Hepatic stellate cell (primary cell): ENCODE data around the gene CAMKK1.
A peak's percentile ranks its signal among the peaks of the same experiment; 100 is the strongest.
"Not testable (repeated sequence)": the region's sequence is repeated elsewhere in the genome, so short reads cannot be mapped to it uniquely, and the experiment has no call there.

ENCODE experiments used
- DNase-seq: peaks from one replicate; pipeline ENCODE4 v3.0.0; 2011; ENCODE audit warnings: low spot score

CAMKK1 gene

DNA sequence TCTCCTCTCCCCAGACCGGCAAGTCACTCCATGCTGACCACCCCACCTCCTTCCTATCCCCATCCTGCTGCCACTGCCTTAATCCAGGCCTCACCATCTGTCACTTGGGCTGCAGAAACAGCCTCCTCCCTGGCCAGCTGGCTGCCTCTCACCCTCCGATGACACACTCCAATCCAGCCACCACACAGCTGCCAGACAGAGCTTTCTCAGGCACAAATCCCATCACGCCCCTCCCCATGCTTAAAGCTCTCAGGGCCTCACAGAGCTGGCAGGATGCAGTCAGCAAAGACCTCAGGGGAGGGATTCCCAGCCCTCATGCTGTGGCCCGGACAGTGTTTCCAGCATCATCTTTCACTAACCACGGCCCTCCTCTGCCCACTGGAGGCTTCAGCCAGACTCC lies 13.7 kb downstream of the CAMKK1 start:
- DNase-seq = peak; percentile 72

DNA sequence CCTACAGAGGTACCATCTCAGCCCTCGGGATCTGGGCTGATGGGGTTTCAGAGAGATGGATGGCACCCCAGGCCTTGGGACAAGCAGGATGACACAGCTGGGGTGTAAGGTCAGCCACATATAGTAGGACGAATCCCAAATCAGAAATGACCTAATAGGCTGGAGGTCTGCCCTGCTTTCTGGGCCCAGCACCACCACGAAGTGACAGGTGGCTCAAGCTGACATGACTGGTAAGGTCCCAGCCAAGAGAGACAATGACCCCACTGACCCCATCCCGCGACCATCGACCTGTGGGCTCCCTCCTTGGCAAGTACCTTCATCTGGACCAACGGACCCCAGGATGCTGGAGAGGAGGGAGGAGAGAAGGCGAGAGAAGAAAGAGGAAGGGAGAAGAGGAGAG lies 15.6 kb downstream of the CAMKK1 start:
- no peak for DNase-seq

GRCh38 chr17:3875317-3875716 lies 17.5 kb downstream of the CAMKK1 start:
- no peak for DNase-seq

DNA sequence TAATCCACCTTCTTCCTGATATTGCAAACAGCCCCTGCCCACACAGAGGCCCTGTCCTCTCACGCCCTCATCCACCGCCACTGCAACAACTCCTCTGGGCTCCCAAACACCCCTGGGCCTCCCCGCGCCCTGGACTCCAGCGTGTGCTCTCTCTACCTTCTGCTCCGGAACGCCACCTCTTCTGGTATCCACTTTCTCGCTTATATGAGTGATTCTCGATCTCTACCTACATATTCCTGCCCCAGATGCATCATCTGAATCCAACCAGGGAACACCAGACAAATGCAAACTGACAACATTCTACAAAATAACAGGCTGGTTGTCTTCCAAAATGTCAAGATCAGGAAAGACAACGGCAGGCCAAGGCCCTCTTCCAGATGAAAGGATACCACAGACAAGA lies 19.0 kb downstream of the CAMKK1 start:
- no peak for DNase-seq

GRCh38 chr17:3870871-3871306 lies 22.0 kb downstream of the CAMKK1 start:
- DNase-seq = no peak

- no peak for DNase-seq
These were observed 25.2 kb downstream of the CAMKK1 start for GRCh38 chr17:3867606-3868005.

GRCh38 chr17:3867106-3867505 lies 25.7 kb downstream of the CAMKK1 start:
- DNase-seq = no peak

- no peak for DNase-seq
These were observed 26.6 kb downstream of the CAMKK1 start for GRCh38 chr17:3866276-3866675.

DNA sequence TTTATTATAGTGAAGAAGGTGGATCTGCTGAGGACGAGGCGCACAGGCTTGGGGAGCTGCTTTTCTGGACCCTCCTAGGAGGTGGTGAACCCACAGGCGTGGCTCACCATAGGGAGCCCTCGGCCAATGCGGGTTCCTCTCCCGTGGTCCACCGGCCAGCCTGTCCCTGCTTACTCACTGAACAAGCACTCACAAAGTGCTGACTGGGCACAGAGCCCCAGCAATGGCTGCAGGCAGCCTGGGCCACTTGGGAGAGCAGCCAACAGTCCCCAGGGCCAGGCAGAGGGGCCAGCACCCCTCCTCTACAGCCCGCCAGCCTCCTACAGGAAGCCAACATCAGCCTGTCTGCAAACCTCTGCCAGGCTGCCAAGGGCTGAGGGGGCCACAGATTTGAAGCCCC lies 27.7 kb downstream of the CAMKK1 start:
- peak; percentile 80 for DNase-seq

DNA sequence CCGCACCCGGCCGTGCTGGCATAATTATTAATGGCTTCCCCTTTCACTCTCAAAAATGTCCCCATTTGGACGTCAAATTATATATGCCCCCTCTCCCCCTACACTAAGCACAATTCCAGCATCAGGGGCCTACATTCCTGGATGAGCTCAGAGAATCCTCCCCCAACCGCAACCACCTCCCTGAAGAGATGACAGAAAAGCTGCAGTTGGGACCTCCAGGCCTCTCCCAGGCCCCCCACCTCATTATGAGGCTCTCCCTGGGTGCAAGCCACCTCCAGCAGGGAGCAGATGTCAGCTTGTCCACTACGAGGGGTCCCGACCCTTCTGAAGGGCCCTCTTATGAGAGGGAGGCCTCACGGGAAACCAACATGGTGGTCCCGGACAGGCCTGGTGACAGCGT lies 28.3 kb downstream of the CAMKK1 start:
- DNase-seq = no peak

- no peak for DNase-seq
These were observed 30.8 kb downstream of the CAMKK1 start for GRCh38 chr17:3861761-3862681.

DNA sequence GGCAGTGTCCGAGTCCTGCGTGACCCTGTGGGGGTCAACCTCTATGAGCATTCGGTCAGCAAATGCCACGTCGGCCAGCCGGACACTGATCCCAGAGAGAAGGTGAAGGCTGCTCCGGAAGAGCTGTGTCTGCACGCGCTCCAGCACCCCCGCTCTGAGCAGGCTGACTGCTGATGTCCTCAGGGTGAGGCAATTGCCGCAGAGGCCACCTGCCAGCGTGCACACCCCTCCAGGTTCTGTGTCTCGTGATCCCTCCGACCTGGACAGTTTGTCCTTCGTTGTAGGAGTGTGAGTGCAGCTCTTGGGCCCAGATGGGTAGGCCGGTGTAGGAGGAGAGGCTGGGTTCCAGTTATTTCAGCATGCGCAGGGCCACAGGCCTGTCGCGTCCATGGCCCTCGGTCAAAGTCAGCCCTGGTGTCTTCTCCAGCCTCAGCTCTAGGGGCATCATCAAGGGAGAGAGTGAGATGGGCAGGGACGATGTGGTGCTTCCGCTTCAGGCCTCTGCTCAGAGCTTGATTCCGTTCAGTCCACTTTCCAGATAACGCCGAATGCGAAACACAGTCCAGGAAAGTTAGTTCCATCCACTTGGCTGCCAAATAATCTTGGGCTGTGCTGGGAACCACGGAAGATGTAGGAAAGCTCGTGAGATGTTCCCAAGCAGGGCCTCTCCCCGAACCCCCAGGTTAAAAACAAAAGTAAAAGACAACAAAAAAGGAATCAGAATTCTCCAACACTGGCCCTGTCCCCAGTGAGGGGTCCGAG lies 31.7 kb downstream of the CAMKK1 start:
- DNase-seq = no peak

DNA sequence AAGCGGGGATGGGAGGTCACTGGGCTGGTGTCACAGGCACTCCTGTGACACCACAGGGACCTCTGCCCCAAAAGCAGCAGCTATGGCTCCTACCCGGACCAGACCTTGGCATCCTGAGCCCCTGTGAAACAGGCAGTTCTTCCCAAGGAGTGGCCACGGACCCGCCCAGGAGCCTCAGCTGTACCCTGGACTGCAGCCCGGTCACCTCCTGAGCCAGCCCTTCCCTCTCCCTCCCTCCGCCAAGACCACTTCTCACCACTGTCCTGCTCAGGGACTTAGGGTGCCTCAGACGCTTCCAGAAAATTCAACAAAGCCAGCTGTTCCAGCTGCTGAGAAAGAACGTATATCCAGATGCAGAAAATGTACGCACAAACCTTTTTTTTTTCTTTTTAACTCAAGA lies 32.9 kb downstream of the CAMKK1 start:
- no peak for DNase-seq

DNA sequence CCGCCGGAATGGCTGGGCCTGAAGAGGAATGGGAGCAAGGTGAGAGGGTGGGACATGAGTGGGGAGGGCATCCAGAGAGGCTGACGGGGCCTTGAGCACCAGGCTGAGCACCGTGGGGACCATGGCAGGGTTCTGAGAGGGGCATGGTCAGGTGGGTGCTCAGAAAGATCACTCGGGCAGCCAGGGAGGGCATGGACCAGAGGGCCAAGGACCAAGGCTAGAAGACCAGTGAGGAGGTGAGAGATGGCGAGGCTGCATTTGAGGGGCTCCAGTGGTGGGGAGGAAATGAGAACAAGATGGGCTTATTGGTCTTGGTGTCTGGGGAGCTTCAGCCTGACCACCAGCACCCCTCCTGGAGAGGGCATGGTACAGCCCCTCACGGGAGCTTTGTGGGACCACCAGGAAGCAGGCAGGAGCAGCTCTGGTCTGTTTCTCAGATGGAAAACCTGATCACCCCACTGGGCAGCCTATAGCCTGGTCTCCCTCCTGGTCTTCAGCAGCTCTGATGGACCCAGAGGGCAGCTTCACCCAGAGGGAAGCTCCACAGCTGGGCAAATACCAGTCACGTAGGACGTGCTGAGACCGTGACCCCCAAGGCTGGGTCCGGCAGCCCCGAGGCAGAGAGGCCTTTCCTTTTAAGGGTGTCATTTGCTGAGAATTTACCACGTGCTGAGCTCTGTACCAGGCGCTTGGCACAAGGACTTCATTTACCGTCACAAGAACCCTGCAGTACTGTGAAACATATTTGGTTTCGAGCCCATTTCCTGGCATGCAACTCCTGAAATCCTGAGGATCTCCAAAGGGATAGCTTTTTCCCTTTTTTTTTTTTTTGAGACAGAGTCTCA lies 35.4 kb downstream of the CAMKK1 start:
- no peak for DNase-seq

DNA sequence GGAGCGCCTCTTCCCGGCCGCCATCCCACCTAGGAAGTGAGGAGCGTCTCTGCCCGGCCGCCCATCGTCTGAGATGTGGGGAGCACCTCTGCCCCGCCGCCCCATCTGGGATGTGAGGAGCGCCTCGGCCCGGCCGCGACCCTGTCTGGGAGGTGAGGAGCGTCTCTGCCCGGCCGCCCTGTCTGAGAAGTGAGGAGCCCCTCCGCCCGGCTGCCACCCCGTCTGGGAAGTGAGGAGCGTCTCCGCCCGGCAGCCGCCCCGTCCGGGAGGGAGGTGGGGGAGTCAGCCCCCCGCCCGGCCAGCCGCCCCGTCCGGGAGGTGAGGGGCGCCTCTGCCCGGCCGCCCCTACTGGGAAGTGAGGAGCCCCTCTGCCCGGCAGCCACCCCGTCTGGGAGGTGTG lies 38.6 kb downstream of the CAMKK1 start:
- not testable (repeated sequence) for DNase-seq

GRCh38 chr17:3852561-3852960 lies 40.3 kb downstream of the CAMKK1 start:
- no peak for DNase-seq

DNA sequence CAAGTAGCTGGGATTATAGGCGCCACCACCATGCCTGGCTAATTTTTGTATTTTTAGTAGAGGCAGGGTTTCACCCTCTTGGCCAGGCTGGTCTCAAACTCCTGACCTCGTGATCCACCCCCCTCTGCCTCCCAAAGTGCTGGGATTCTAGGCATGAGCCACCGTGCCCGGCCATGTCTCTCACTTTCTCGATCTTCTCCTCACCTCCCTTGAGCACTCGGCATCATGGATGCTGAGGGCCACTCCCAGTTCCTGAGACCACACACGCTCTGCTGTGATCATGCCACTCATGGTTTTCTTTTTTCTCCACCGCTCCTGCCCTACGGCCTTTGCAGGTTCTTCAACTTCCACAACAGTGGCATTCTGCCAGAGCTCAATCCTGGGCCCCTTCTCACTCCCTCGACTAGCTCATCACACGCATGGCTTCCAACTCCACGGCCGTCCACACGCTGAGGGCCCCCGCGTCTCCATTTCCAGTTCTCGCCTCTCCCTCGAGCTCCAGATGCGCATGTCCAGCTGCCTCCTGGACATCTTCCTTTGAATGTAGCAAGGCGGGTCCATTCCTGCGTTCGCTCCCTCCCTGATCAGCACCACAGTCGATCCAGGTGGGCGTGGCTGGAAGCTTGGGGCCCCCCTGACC lies 41.3 kb downstream of the CAMKK1 start:
- DNase-seq = no peak

DNA sequence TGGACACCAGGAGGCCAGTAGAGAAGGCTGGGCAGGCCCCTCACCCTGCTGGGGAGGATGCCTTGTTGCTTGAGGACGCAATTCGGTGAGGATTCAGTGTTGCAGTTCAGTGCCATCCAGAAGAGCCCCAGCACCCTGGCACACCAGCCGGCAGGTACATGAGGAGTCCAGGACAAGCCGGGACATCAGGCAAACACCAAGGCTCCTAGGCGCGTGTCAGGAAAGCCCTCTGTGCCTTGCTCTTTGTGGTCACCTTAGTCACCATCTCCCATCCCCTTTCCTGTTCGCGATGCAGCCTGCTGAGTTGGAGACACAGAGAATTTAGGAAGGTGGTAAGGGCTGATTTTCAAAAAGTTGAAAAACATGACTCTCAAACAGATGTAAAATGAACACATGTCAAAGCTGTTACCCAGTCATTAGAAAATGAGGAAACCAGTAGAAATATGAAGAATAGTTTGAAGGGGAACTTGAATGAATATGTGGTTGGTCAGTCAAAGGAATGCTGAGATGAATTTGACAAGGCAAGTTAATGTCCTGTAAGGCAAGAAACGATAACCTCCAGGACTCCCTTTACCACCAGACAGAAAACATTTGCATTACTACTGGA lies 44.5 kb downstream of the CAMKK1 start:
- no peak for DNase-seq

DNA sequence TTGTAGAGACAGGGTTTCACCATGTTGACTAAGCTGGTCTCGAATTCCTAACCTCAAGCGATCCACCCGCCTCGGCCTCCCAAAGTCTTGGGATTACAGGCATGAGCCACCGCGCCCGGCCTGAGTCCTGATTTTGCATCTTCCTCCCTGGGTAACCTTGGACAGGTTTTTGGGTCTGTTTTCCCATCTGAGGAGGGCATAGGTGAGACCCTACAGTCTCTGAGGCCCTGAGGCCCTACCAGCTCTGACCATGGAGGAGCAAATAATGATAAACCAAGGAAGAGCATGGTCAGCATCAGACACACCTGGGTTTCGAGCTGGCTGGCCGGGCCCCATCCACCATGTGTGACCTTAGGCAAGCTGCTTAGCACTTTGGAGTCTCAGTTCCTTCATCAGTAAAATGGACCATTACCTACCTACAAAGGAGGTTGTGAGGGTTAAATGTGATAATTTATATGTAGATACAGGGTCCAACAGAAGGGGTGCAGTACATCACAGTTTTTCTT lies 45.6 kb downstream of the CAMKK1 start:
- no peak for DNase-seq

DNA sequence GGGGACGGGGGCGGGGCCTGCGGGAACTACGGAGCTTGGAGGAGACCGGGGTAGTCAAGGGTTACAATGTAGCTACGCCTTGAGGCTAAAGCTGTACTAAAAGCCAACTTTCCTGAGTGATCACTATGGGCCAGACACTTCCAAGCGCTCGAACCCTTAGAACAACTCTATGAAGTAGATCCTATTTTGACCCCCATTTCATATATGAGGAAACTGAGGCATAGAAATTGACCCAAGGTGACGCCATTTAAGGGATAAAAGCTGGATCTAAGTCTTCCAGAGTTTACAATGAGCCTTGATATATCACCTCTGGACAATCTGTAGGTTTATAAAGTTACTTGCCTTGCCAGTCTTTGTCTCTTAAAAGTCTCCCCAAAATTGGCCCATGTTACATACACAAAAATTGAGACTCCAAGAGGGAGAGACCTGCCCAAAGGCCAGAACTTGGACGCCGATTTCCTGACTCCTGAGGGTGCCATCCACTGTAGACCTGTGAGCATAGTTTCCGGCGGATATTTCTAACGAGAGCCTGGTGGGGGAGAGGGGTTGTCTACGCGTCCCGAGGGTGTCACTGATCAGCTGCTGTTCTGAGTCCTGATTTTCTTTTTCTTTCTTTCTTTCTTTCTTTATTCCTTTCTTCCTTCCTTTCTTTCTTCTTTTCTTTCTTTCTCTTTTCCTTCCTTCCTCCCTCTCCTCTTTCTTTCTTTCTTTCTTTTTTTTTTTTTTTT lies 46.3 kb downstream of the CAMKK1 start:
- DNase-seq = no peak
